GM13977 (cell line): ENCODE measurements around the gene SEC14L6.

Experiments used
- DNase-seq: peaks from one replicate; pipeline ENCODE4 v3.0.0; 2012; ENCODE audit warnings: low spot score
- in situ Hi-C: fragments of 300-500 bp; cut with MboI; formaldehyde crosslinking; loops from one replicate; pipeline ENCODE4 v1.12.0; 2022; ENCODE audit warnings: low sequenced_read_pairs, low pct_unique_long_range_greater_than_20kb, mixed read lengths, inconsistent platforms; ENCODE audit not compliant: unreplicated experiment
- TF ChIP-seq, protein P1 (sequence below): IDR thresholded peaks from 2 replicates; pipeline ENCODE4 v1.5.1; 2012; ENCODE audit warnings: mild to moderate bottlenecking, control low read depth; ENCODE audit not compliant: insufficient read depth; ENCODE audit errors: extremely low read depth, missing control alignments

Gene SEC14L6

DNA sequence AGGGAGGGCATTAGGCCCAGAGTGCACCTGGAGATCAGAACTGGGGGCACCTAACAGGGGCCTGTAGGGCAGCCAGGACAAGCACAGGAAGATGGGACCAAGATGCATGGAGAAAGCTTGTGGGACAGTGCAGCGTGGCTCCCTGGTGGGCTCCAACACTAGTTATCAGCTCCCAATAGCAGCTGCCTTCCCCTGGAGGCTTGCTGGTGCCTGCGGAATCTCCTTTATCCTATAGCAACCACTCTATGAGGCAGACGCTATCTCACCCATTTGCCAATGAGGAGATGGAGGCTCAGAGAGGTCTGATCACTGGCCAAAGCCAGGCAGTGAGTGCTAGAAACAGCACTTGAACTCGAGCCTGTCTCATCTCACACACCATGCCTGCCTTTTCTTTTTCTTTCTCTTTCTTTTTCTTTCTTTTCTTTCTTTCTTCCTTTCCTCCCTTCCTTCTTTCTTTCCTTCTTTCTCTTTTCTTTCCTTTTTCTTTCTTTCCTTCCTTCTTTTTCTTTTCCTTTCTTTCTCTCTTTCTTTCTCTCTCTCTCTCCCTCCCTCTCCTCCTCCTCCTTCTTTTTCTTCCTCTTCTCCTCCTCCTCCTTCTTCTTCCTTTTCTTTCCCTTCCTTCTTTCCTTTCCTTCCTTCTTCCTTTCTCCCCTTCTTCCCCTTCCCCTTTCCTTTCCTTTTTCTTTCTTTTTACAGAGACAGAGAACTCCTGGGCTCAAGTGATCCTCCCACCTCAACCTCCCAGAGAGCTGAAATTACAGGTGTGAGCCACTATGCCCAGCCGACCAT lies 25.0 kb downstream of the SEC14L6 start:
- DNase-seq, result no peak
- in situ Hi-C loops, result no loop called here
- TF ChIP-seq, protein P1, sequence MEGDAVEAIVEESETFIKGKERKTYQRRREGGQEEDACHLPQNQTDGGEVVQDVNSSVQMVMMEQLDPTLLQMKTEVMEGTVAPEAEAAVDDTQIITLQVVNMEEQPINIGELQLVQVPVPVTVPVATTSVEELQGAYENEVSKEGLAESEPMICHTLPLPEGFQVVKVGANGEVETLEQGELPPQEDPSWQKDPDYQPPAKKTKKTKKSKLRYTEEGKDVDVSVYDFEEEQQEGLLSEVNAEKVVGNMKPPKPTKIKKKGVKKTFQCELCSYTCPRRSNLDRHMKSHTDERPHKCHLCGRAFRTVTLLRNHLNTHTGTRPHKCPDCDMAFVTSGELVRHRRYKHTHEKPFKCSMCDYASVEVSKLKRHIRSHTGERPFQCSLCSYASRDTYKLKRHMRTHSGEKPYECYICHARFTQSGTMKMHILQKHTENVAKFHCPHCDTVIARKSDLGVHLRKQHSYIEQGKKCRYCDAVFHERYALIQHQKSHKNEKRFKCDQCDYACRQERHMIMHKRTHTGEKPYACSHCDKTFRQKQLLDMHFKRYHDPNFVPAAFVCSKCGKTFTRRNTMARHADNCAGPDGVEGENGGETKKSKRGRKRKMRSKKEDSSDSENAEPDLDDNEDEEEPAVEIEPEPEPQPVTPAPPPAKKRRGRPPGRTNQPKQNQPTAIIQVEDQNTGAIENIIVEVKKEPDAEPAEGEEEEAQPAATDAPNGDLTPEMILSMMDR, result no peak

DNA sequence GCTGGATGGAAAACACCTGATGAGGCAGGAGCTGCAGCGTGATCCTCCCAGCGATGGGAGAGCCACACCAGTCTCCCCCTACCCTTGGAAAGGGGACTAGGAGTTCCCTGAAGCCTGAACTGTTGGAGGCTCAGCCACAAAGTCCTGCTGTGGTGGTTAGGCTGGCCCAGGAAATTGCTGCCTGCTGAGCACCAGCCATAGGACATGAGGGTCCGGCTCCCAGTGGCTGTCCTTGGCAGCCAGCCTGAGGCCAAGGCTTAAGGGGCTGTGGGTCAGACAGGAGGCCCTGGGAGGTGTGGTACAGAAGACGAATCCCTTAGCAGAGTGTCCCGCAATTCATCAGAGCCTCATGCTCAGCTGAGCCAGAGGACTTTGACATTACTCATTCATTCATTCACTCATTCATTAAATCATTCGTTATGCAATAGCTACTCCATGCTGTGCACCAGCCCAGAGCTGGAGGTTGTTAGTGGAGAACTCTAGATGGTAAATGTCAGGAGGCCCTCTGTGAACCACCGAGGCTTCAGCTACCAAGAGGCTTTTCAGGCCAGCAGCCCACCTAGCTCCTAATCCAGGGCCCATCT lies 26.6 kb downstream of the SEC14L6 start:
- in situ Hi-C loops, result no loop called here
- no peak for DNase-seq
- TF ChIP-seq, protein P1, result no peak

DNA sequence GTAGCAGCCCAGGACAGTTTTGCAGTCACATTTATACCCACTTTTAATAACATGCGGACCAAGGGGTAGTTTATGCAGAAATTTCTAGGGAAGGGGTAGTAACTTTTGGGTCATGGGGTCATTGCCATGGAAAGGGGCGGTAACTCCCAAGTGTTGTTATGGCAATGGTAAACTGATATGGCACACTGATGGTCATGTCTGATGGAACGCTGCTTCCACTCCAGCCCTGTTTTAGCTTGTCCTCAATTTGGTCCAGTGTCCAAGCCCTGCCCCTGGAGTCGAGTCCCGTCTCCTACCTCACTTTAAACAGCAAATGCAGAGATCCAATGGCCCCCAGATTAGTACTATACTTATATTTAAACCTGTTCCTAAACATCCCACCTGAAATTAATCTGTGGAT lies 29.8 kb downstream of the SEC14L6 start:
- TF ChIP-seq, protein P1, result no peak
- no peak for DNase-seq
- in situ Hi-C loops, result no loop called here

DNA sequence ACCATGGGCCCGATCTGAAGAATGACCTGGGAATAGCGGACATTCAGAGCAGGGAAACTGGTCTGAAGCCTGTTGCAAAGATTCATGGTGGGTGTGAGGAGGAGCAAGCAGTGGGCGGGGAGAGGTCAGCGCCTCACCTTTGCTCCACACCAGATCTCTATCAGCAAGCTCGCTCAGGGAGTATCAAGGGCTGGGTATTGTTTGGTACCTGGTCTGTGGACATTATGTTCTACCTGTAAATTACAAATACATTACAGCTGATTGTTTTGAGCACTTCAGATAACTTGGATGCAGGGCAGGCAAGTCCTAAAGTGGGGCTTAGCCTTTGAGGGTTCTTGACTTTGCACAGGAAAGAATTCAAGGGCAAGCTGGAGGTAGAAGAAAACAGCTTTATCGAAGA lies 30.3 kb downstream of the SEC14L6 start:
- TF ChIP-seq, protein P1, result no peak
- DNase-seq, result no peak
- in situ Hi-C loops, result no loop called here

DNA sequence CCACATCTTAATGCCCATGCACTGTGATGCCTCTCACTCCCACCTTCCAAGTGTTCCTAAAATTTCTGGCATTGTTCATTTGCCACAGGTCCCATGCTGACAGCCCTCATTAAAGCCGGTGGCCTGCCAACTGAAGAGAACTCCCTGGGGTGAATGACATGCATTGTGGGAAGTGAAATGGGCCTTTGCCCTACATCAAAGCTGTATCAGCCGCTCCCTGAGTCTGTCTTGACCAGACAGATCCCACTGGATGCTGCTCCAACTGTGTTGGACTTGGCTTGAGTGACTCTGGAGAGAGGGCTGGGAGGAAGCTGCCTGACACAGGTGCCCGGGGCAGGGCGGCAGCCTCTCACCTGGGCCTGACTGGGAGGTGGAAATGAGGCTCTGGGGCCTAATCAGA lies 32.3 kb downstream of the SEC14L6 start:
- in situ Hi-C loops, result no loop called here
- TF ChIP-seq, protein P1, result no peak
- DNase-seq, result no peak

DNA sequence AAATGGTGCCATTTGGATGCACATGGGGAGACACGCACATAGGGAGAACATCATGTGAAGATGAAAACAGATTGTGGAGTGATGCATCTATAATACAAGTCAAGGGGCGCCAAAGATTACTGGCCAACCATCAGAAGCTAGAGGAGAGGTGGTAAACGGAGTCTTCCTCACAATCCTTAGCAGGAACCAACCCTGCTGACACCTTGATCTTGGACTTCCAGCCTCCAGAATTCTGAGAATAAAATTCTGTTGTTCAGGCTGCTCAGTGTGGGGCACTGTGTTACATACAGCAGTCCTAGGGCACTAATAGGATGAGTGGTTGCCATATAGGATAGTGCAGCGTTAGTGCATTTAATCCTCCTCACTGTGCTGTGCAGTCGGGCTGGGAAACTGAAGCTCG lies 33.1 kb downstream of the SEC14L6 start:
- TF ChIP-seq, protein P1, result no peak
- in situ Hi-C loops, result no loop called here

DNA sequence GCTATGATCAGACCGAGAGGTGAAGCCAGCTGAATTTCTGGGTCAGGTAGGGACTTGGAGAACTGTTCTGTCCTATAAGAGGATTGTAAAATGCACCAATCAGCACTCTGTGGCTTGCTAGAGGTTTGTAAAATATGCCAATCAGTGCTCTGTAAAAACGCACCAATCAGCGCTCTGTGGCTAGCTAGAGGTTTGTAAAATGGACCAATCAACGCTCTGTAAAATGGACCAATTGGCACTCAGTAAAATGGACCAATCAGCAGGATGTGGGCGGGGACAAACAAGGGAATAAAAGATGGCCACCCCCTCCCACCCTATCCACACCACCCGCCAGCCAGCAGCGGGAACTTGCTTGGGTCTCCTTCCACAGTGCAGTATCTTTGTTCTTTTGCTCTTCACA lies 34.6 kb downstream of the SEC14L6 start:
- TF ChIP-seq, protein P1, result no peak
- in situ Hi-C loops, result no loop called here
- no peak for DNase-seq

More for the DNA sequence above, 33.1 kb downstream of the SEC14L6 start:
- DNase-seq, result no peak
